Liver (tissue), 9 donors: Measurements from ENCODE around the gene ROBO2. TPM values are rescaled to one million over a fixed set of nuclear protein-coding genes. Genes with fewer than 3 reads are reported as not detected.

Experiments used
- DNase-seq: peaks from one replicate; pipeline ENCODE4 v3.0.0-alpha.2; 2017; ENCODE audit warnings: low spot score
- H3K27ac ChIP-seq, 2 donors: one replicate each; pipeline ENCODE4 v1.7.0; 2013; ENCODE audit warnings: inconsistent platforms in 2 of 2, low read length in 2 of 2, control low read depth in 1 of 2, low read depth in 1 of 2, mild to moderate bottlenecking in 1 of 2
- H3K27me3 ChIP-seq, 4 donors: one replicate each; pipeline versions ENCODE4 v1.6.1 to v1.7.0; 2013; ENCODE audit warnings: low read length in 3 of 4, inconsistent platforms in 1 of 4, mild to moderate bottlenecking in 1 of 4, moderate library complexity in 1 of 4; ENCODE audit not compliant: control insufficient read depth in 4 of 4, insufficient read depth in 4 of 4
- H3K36me3 ChIP-seq, 4 donors: one replicate each; pipeline versions ENCODE4 v1.6.1 to v1.7.0; 2013; ENCODE audit warnings: low read length in 3 of 4, mild to moderate bottlenecking in 3 of 4, low read depth in 1 of 4, moderate library complexity in 1 of 4; ENCODE audit not compliant: control insufficient read depth in 4 of 4, insufficient read depth in 3 of 4
- H3K4me1 ChIP-seq, 4 donors: one replicate each; pipeline versions ENCODE4 v1.6.1 to v1.7.0; 2013; ENCODE audit warnings: low read length in 3 of 4, mild to moderate bottlenecking in 3 of 4, moderate library complexity in 1 of 4; ENCODE audit not compliant: control insufficient read depth in 4 of 4, insufficient read depth in 4 of 4
- H3K4me3 ChIP-seq, 3 donors: one replicate each; pipeline versions ENCODE4 v1.6.1 to v1.7.0; 2013; ENCODE audit warnings: low read length in 3 of 3, control low read depth in 1 of 3, low read depth in 1 of 3, mild to moderate bottlenecking in 1 of 3
- H3K9ac ChIP-seq, 2 donors: one replicate each; pipeline ENCODE4 v1.7.0; 2013; ENCODE audit warnings: low read length in 2 of 2, mild to moderate bottlenecking in 2 of 2, moderate library complexity in 2 of 2, control low read depth in 1 of 2, low read depth in 1 of 2
- H3K9me3 ChIP-seq, 4 donors: one replicate each; pipeline versions ENCODE4 v1.6.1 to v1.7.0; 2013; ENCODE audit warnings: low read length in 3 of 4; ENCODE audit not compliant: control insufficient read depth in 4 of 4
- ATF3 ChIP-seq: IDR thresholded peaks from 2 replicates; pipeline ENCODE4 v1.6.1; 2016; ENCODE audit warnings: antibody characterized with exemption
- CTCF ChIP-seq: fragments of 150-350 bp; IDR thresholded peaks from 2 replicates; pipeline ENCODE4 v1.5.1; 2017; ENCODE audit warnings: improper control_type of control experiment, low read depth, low read length; ENCODE audit not compliant: missing input control
- EGR1 ChIP-seq, 2 donors: IDR thresholded peaks; 2 replicates each; pipeline ENCODE4 v1.6.1; 2016 to 2018; ENCODE audit warnings: antibody characterized with exemption in 2 of 2, low read depth in 2 of 2
- FOXA1 ChIP-seq: IDR thresholded peaks from 2 replicates; pipeline ENCODE4 v1.6.1; 2016; ENCODE audit warnings: antibody characterized with exemption
- HNF4A ChIP-seq, 2 donors: conservative IDR thresholded peaks; 2 replicates each; pipeline ENCODE4 v1.6.1; 2016; ENCODE audit warnings: antibody characterized with exemption in 2 of 2, mild to moderate bottlenecking in 2 of 2
- HNF4G ChIP-seq: IDR thresholded peaks from 2 replicates; pipeline ENCODE4 v1.6.1; 2016; ENCODE audit warnings: antibody characterized with exemption
- JUND ChIP-seq, 2 donors: IDR thresholded peaks; 2 replicates each; pipeline ENCODE4 v1.6.1; 2016; ENCODE audit warnings: antibody characterized with exemption in 2 of 2
- MAX ChIP-seq: IDR thresholded peaks from 2 replicates; pipeline ENCODE4 v1.6.1; 2016; ENCODE audit warnings: antibody characterized with exemption
- RAD21 ChIP-seq, 2 donors: IDR thresholded peaks; 2 replicates each; pipeline ENCODE4 v1.6.1; 2016; ENCODE audit warnings: antibody characterized with exemption in 2 of 2, mild to moderate bottlenecking in 2 of 2
- YY1 ChIP-seq: IDR thresholded peaks from 2 replicates; pipeline ENCODE4 v1.6.1; 2016; ENCODE audit warnings: antibody characterized with exemption, mild to moderate bottlenecking
- ZBTB33 ChIP-seq: IDR thresholded peaks from 2 replicates; pipeline ENCODE4 v1.6.1; 2016; ENCODE audit warnings: antibody characterized with exemption
- WGBS: extraction: QIAGEN DNeasy Blood & Tissue Kit; methylation state at CpG from one replicate; pipeline ENCODE4 v1.1.7; 2013; 5-methylcytosine and 5-hydroxymethylcytosine counted together
- polyA plus RNA-seq, 2 donors: library from polyadenylated mRNA; stranded (reverse) in 1 of 2; unstranded in 1 of 2; fragments of 200-250 nt in 1 of 2; fragments of >200 nt in 1 of 2; fragmentation: Nextera tagmentation in 1 of 2; extraction: Ambion mirVana in 1 of 2; gene quantifications; one replicate each; pipeline versions ENCODE4 v1.2.1 to v1.2.3, GENCODE V29; 2013 to 2015
- total RNA-seq, 2 donors: library from RNA; depleted of rRNA; stranded (reverse); fragments of >200 nt; gene quantifications; one replicate each; pipeline ENCODE4 v1.2.3, GENCODE V29; 2014
- donor health status: healthy.
- donor health status: healthy.
- donor health status: healthy.
- donor health status: healthy.
- donor health status: healthy.

Gene ROBO2
- total and polyA plus RNA-seq, 4 donors, result 0.22 to 19.4 (median 1.1) TPM

- no peaks in the 10 kb centered on the region for H3K27me3 ChIP-seq
- no peaks in the 10 kb centered on the region for H3K36me3 ChIP-seq
- H3K9me3 ChIP-seq, result no peaks in the 10 kb centered on the region
- no peak overlapping the region for H3K4me3 ChIP-seq
- TF ChIP-seq HNF4G (no peak), HNF4A (conservative IDR thresholded peaks at IDR 0.05) (no peak), ZBTB33 (no peak)
- H3K27ac ChIP-seq, result no peak overlapping the region
- no peak for DNase-seq
- 52% methylated on average over 3 of the region's 3 CpGs for WGBS
- H3K4me1 ChIP-seq, result no peaks in the 10 kb centered on the region
- no peak overlapping the region for H3K9ac ChIP-seq
Observed at GRCh38 chr3:77524463-77524862, 484.6 kb downstream of the ROBO2 start.

GRCh38 chr3:77524946-77525682 is 485.2 kb downstream of the ROBO2 start:
- Histone ChIP-seq H3K9me3 (no peaks in the 10 kb centered on the region), H3K36me3 (no peaks in the 10 kb centered on the region), H3K4me1 (no peaks in the 10 kb centered on the region), H3K27me3 (no peaks in the 10 kb centered on the region), H3K27ac (no peak overlapping the region), H3K4me3 (no peak overlapping the region), H3K9ac (no peak overlapping the region)
- no peak for DNase-seq
- no peak for TF ChIP-seq EGR1 (IDR thresholded peaks at IDR 0.05; ENCODE audit: low read depth in 2 of 2)
- no peak for TF ChIP-seq HNF4A (conservative IDR thresholded peaks at IDR 0.05)
- no peak for TF ChIP-seq RAD21 (IDR thresholded peaks at IDR 0.05)
- TF ChIP-seq MAX, result no peak
- no peak for TF ChIP-seq CTCF
- 78% methylated on average over 3 of the region's 3 CpGs for WGBS

GRCh38 chr3:77526573-77527113 is 486.7 kb downstream of the ROBO2 start:
- Histone ChIP-seq H3K9ac (no peak overlapping the region), H3K4me1 (no peaks in the 10 kb centered on the region), H3K27me3 (no peaks in the 10 kb centered on the region), H3K36me3 (no peaks in the 10 kb centered on the region), H3K9me3 (no peaks in the 10 kb centered on the region), H3K27ac (no peak overlapping the region), H3K4me3 (no peak overlapping the region)
- DNase-seq, result no peak
- no peak for TF ChIP-seq ATF3
- TF ChIP-seq YY1, result no peak
- no peak for TF ChIP-seq JUND (IDR thresholded peaks at IDR 0.05)
- TF ChIP-seq FOXA1, result no peak
- 54% methylated on average over 4 of the region's 4 CpGs for WGBS
